SK-N-SH (cell line): ENCODE measurements around the gene R3HCC1L.

Source experiments
- CHD2 ChIP-seq: fragments of 150-350 bp; IDR thresholded peaks from 2 replicates; pipeline ENCODE4 v1.6.1; 2018; ENCODE audit warnings: low read length; ENCODE audit not compliant: partially characterized antibody
- CTCF ChIP-seq: fragments of 200-600 bp; sonication (generic); IDR thresholded peaks from 2 replicates; pipeline ENCODE4 v1.6.1; 2017; ENCODE audit warnings: antibody characterized with exemption, mild to moderate bottlenecking, moderate library complexity
- EP300 ChIP-seq, 2 experiments: IDR thresholded peaks; 2 replicates each; pipeline versions ENCODE4 v1.4.0 to v1.6.1; 2012; ENCODE audit warnings: borderline replicate concordance in 1 of 2, low read depth in 1 of 2, low read length in 1 of 2
- FOSL2 ChIP-seq: IDR thresholded peaks from 2 replicates; pipeline ENCODE4 v1.4.0; 2012; ENCODE audit warnings: low read depth, mild to moderate bottlenecking, moderate library complexity, borderline replicate concordance
- FOXJ3 ChIP-seq: sonication (generic); formaldehyde crosslinking; IDR thresholded peaks from 2 replicates; pipeline ENCODE4 v1.5.1; 2020; ENCODE audit warnings: mild to moderate bottlenecking, missing genetic modification reagents
- GABPA ChIP-seq: IDR thresholded peaks from 2 replicates; pipeline ENCODE4 v1.4.0; 2012; ENCODE audit warnings: low read depth, mild to moderate bottlenecking
- JUND ChIP-seq: IDR thresholded peaks from 2 replicates; pipeline ENCODE4 v1.4.0; 2012
- MAX ChIP-seq: IDR thresholded peaks from 2 replicates; pipeline ENCODE4 v1.4.0; 2012; ENCODE audit warnings: low read depth
- RCOR1 ChIP-seq: fragments of 150-350 bp; IDR thresholded peaks from 2 replicates; pipeline ENCODE4 v1.6.1; 2017; ENCODE audit warnings: antibody characterized with exemption, low read length
- REST ChIP-seq: IDR thresholded peaks from 2 replicates; pipeline ENCODE4 v1.6.1; 2012; ENCODE audit warnings: mild to moderate bottlenecking, low read depth, low read length, moderate library complexity
- RXRA ChIP-seq: IDR thresholded peaks from 2 replicates; pipeline ENCODE4 v1.4.0; 2012; ENCODE audit warnings: low read depth, mild to moderate bottlenecking, borderline replicate concordance
- SIN3A ChIP-seq: IDR thresholded peaks from 2 replicates; pipeline ENCODE4 v1.6.1; 2012; ENCODE audit warnings: low read depth, mild to moderate bottlenecking, low read length, moderate library complexity, borderline replicate concordance
- TAF1 ChIP-seq: IDR thresholded peaks from 2 replicates; pipeline ENCODE4 v1.6.1; 2012; ENCODE audit warnings: low read depth, mild to moderate bottlenecking, low read length, moderate library complexity, borderline replicate concordance
- YY1 ChIP-seq: IDR thresholded peaks from 2 replicates; pipeline ENCODE4 v1.4.0; 2012; ENCODE audit warnings: low read depth, mild to moderate bottlenecking

GRCh38 chr10:98264378-98265065 lies 130.1 kb downstream of the R3HCC1L start:
- TF ChIP-seq YY1 (no peak), CTCF (no peak), EP300 (IDR thresholded peaks at IDR 0.05; ENCODE audit: borderline replicate concordance in 1 of 2, low read depth in 1 of 2, low read length in 1 of 2) (no peak), GABPA (no peak), FOSL2 (no peak), TAF1 (no peak), MAX (no peak), REST (no peak), RXRA (no peak), FOXJ3 (CRISPR knock-in tag) (no peak), CHD2 (no peak), SIN3A (no peak), RCOR1 (no peak), JUND (no peak)
